ENCODE data around the gene PRKACB.

PRKACB gene

GRCh38 chr1:84257617-84258016, 113.5 kb downstream of the PRKACB start:
- no peak overlapping the region for H3K4me3 ChIP-seq (ENCODE audit: control insufficient read depth, low read depth, low read length)
- no peak for TF ChIP-seq CTCF (conservative IDR thresholded peaks at IDR 0.05; ENCODE audit: control insufficient read depth, insufficient read depth, low read depth, low read length)
- peak; percentile 15 for DNase-seq (ENCODE audit: low read depth)

GRCh38 chr1:84259376-84259775, 115.3 kb downstream of the PRKACB start:
- no peak for DNase-seq (ENCODE audit: low read depth)
- H3K4me3 ChIP-seq (ENCODE audit: control insufficient read depth, low read depth, low read length) = no peak overlapping the region
- no peak for TF ChIP-seq CTCF (conservative IDR thresholded peaks at IDR 0.05; ENCODE audit: control insufficient read depth, insufficient read depth, low read depth, low read length)

- no peak for TF ChIP-seq CTCF (conservative IDR thresholded peaks at IDR 0.05; ENCODE audit: control insufficient read depth, insufficient read depth, low read depth, low read length)
- H3K4me3 ChIP-seq (ENCODE audit: control insufficient read depth, low read depth, low read length) = no peak overlapping the region
- DNase-seq (ENCODE audit: low read depth) = no peak
Observed at GRCh38 chr1:84259989-84260388, 115.9 kb downstream of the PRKACB start.

- no peak for DNase-seq (ENCODE audit: low read depth)
- no peak overlapping the region for H3K4me3 ChIP-seq (ENCODE audit: control insufficient read depth, low read depth, low read length)
- TF ChIP-seq CTCF (conservative IDR thresholded peaks at IDR 0.05; ENCODE audit: control insufficient read depth, insufficient read depth, low read depth, low read length) = no peak
Observed at GRCh38 chr1:84260852-84261518, 116.9 kb downstream of the PRKACB start.

GRCh38 chr1:84264961-84265360, 120.9 kb downstream of the PRKACB start:
- no peak for TF ChIP-seq CTCF (conservative IDR thresholded peaks at IDR 0.05; ENCODE audit: control insufficient read depth, insufficient read depth, low read depth, low read length)
- DNase-seq (ENCODE audit: low read depth) = peak; percentile 17

GRCh38 chr1:84265867-84266266, 121.8 kb downstream of the PRKACB start:
- H3K4me3 ChIP-seq (ENCODE audit: control insufficient read depth, low read depth, low read length) = no peak overlapping the region
- no peak for DNase-seq (ENCODE audit: low read depth)
- TF ChIP-seq CTCF (conservative IDR thresholded peaks at IDR 0.05; ENCODE audit: control insufficient read depth, insufficient read depth, low read depth, low read length) = no peak

More at GRCh38 chr1:84264961-84265360, 120.9 kb downstream of the PRKACB start:
- no peak overlapping the region for H3K4me3 ChIP-seq (ENCODE audit: control insufficient read depth, low read depth, low read length)

GRCh38 chr1:84266748-84267147, 122.7 kb downstream of the PRKACB start:
- no peak for TF ChIP-seq CTCF (conservative IDR thresholded peaks at IDR 0.05; ENCODE audit: control insufficient read depth, insufficient read depth, low read depth, low read length)
- H3K4me3 ChIP-seq (ENCODE audit: control insufficient read depth, low read depth, low read length) = no peak overlapping the region
- DNase-seq (ENCODE audit: low read depth) = no peak
